ENCODE results near the gene PRPS2. TPM values are rescaled to one million over a fixed set of nuclear protein-coding genes. Genes with fewer than 3 reads are reported as not detected.

PRPS2 gene
- total and polyA plus RNA-seq, 2 of the 8 experiments (the other 6 are each of a cell fraction or from before 2014, with no cell fraction given): 11.8 to 31.4 TPM

- no peak for TF ChIP-seq CHD7 (IDR thresholded peaks at IDR 0.05; ENCODE audit: insufficient replicate concordance, low read length)
- no peak for TF ChIP-seq NRF1 (IDR thresholded peaks at IDR 0.05; ENCODE audit: low read depth, low read length)
- TF ChIP-seq EP300 (IDR thresholded peaks at IDR 0.05; ENCODE audit: borderline replicate concordance in 1 of 2, low read depth in 2 of 2, low read length in 2 of 2): no peak
- TF ChIP-seq SP2 (IDR thresholded peaks at IDR 0.05; ENCODE audit: low read length): no peak
- TF ChIP-seq EGR1 (IDR thresholded peaks at IDR 0.05; ENCODE audit: borderline replicate concordance, low read depth, low read length): no peak
- peak; percentile 90 for TF ChIP-seq E2F6 (IDR thresholded peaks at IDR 0.05)
- no peak for TF ChIP-seq CREB1 (IDR thresholded peaks at IDR 0.05)
- no peak for TF ChIP-seq TEAD4 (IDR thresholded peaks at IDR 0.05; ENCODE audit: low read depth, low read length)
These were observed at the start of gene PRPS2 (continued) for GRCh38 chrX:12791257-12792228.
